Mesendoderm (in vitro differentiated cells): ENCODE data around the gene MYH14.
A peak's percentile ranks its signal among the peaks of the same experiment; 100 is the strongest.

ENCODE experiments used
- DNase-seq: peaks from one replicate; pipeline ENCODE4 v3.0.0; 2013
- H2AK5ac ChIP-seq: 2 replicates; pipeline ENCODE4 v1.6.1; 2013; ENCODE audit warnings: low read length, inconsistent platforms
- H2BK120ac ChIP-seq: 2 replicates; pipeline ENCODE4 v1.6.1; 2013; ENCODE audit warnings: low read depth, mild to moderate bottlenecking, low read length, moderate library complexity, mixed read lengths
- H2BK15ac ChIP-seq: replicated peaks from 2 replicates; pipeline ENCODE4 v1.6.1; 2013; ENCODE audit warnings: low read depth, mild to moderate bottlenecking, moderate library complexity
- H2BK5ac ChIP-seq: 2 replicates; pipeline ENCODE4 v1.6.1; 2013; ENCODE audit warnings: low read length, inconsistent platforms
- H3K18ac ChIP-seq: 2 replicates; pipeline ENCODE4 v1.6.1; 2013; ENCODE audit warnings: mild to moderate bottlenecking, low read length, mixed read lengths
- H3K23ac ChIP-seq: one replicate; pipeline ENCODE4 v1.6.1; 2013; ENCODE audit warnings: low read length
- H3K27ac ChIP-seq: 2 replicates; pipeline ENCODE4 v1.5.1; 2013; ENCODE audit warnings: low read depth, mild to moderate bottlenecking, inconsistent platforms, low read length, moderate library complexity
- H3K27me3 ChIP-seq: 2 replicates; pipeline ENCODE4 v1.6.1; 2013; ENCODE audit warnings: low read length, control low read depth, mild to moderate bottlenecking, inconsistent platforms; ENCODE audit not compliant: insufficient read depth, poor library complexity
- H3K36me3 ChIP-seq: 2 replicates; pipeline ENCODE4 v1.6.1; 2013; ENCODE audit warnings: low read length, inconsistent platforms; ENCODE audit not compliant: control insufficient read depth, insufficient read depth
- H3K4ac ChIP-seq: one replicate; pipeline ENCODE4 v1.6.1; 2013; ENCODE audit warnings: low read depth, mild to moderate bottlenecking, low read length, moderate library complexity
- H3K4me1 ChIP-seq: 2 replicates; pipeline ENCODE4 v1.6.1; 2013; ENCODE audit warnings: low read depth, low read length, inconsistent platforms; ENCODE audit not compliant: control insufficient read depth
- H3K4me2 ChIP-seq: 2 replicates; pipeline ENCODE4 v1.6.1; 2013; ENCODE audit warnings: low read length
- H3K4me3 ChIP-seq: 2 replicates; pipeline ENCODE4 v1.5.1; 2013; ENCODE audit warnings: mild to moderate bottlenecking, low read length
- H3K56ac ChIP-seq: one replicate; pipeline ENCODE4 v1.6.1; 2013; ENCODE audit warnings: low read length
- H3K79me1 ChIP-seq: 2 replicates; pipeline ENCODE4 v1.6.1; 2013; ENCODE audit warnings: low read length, inconsistent platforms
- H3K79me2 ChIP-seq: 2 replicates; pipeline ENCODE4 v1.6.1; 2013; ENCODE audit warnings: mild to moderate bottlenecking, low read length; ENCODE audit not compliant: control insufficient read depth, insufficient read depth
- H3K9ac ChIP-seq: 2 replicates; pipeline ENCODE4 v1.6.1; 2013; ENCODE audit warnings: low read length, inconsistent platforms
- H4K5ac ChIP-seq: one replicate; pipeline ENCODE4 v1.6.1; 2013; ENCODE audit warnings: low read length
- H4K8ac ChIP-seq: one replicate; pipeline ENCODE4 v1.6.1; 2013; ENCODE audit warnings: low read depth, mild to moderate bottlenecking, control low read depth, low read length, moderate library complexity
- WGBS: extraction: QIAGEN DNeasy Blood & Tissue Kit; methylation state at CpG from one replicate; pipeline ENCODE4 v1.1.7; 2013; ENCODE audit warnings: low lambda C conversion rate, missing lambda C conversion rate; ENCODE audit not compliant: insufficient coverage; ENCODE audit errors: extremely low coverage; 5-methylcytosine and 5-hydroxymethylcytosine counted together

MYH14 gene

GRCh38 chr19:50204081-50204428, 633 bp downstream of the MYH14 start:
- Histone ChIP-seq H3K9ac (peak overlapping the region; percentile 61), H3K79me1 (no peaks in the 10 kb centered on the region), H3K4me2 (peak overlapping the region; percentile 48), H3K4me1 (no peaks in the 10 kb centered on the region), H3K4ac (no peak overlapping the region), H3K36me3 (no peaks in the 10 kb centered on the region), H3K23ac (no peak overlapping the region), H2AK5ac (no peak overlapping the region), H2BK5ac (no peak overlapping the region), H3K4me3 (no peak overlapping the region), H3K27ac (no peak overlapping the region), H2BK15ac (no peak overlapping the region), H4K5ac (no peak overlapping the region), H2BK120ac (no peak overlapping the region), H3K27me3 (no peaks in the 10 kb centered on the region), H3K79me2 (no peaks in the 10 kb centered on the region), H3K18ac (no peak overlapping the region), H4K8ac (no peak overlapping the region), H3K56ac (peak overlapping the region; percentile 81)
- WGBS = no CpG with 5 or more reads among the region's 7 CpGs
- no peak for DNase-seq

GRCh38 chr19:50204811-50205675, 1.6 kb downstream of the MYH14 start:
- Histone ChIP-seq H3K36me3 (no peaks in the 10 kb centered on the region), H2BK15ac (no peak overlapping the region), H3K27me3 (no peaks in the 10 kb centered on the region), H4K5ac (no peak overlapping the region), H3K56ac (peak overlapping the region; percentile 7), H2AK5ac (no peak overlapping the region), H3K79me2 (no peaks in the 10 kb centered on the region), H2BK5ac (no peak overlapping the region), H3K27ac (no peak overlapping the region), H4K8ac (no peak overlapping the region), H3K18ac (no peak overlapping the region), H3K4me2 (peak overlapping the region; percentile 42), H3K4me3 (no peak overlapping the region), H3K9ac (no peak overlapping the region), H3K4me1 (no peaks in the 10 kb centered on the region), H3K23ac (no peak overlapping the region), H3K4ac (no peak overlapping the region), H3K79me1 (no peaks in the 10 kb centered on the region), H2BK120ac (no peak overlapping the region)
- peak; percentile 88 for DNase-seq
- no CpG with 5 or more reads among the region's 49 CpGs for WGBS

GRCh38 chr19:50205681-50206138, 2.3 kb downstream of the MYH14 start:
- H3K27ac ChIP-seq = no peak overlapping the region
- no peak for DNase-seq

GRCh38 chr19:50206191-50206590, 2.8 kb downstream of the MYH14 start:
- no CpG with 5 or more reads among the region's 6 CpGs for WGBS
- Histone ChIP-seq H3K27me3 (no peaks in the 10 kb centered on the region), H3K18ac (no peak overlapping the region), H4K5ac (no peak overlapping the region), H3K4me2 (no peak overlapping the region), H3K79me2 (no peaks in the 10 kb centered on the region), H2BK15ac (no peak overlapping the region), H3K36me3 (no peaks in the 10 kb centered on the region), H3K4ac (no peak overlapping the region), H3K4me3 (no peak overlapping the region), H3K56ac (no peak overlapping the region), H3K4me1 (no peaks in the 10 kb centered on the region), H3K9ac (no peak overlapping the region), H2BK120ac (no peak overlapping the region), H2AK5ac (no peak overlapping the region), H2BK5ac (no peak overlapping the region), H3K27ac (no peak overlapping the region), H4K8ac (no peak overlapping the region), H3K79me1 (no peaks in the 10 kb centered on the region), H3K23ac (no peak overlapping the region)
- no peak for DNase-seq

More at GRCh38 chr19:50205681-50206138, 2.3 kb downstream of the MYH14 start:
- no peak overlapping the region for H2BK5ac ChIP-seq
- H4K5ac ChIP-seq = no peak overlapping the region
- H3K56ac ChIP-seq = peak overlapping the region; percentile 7
- no peak overlapping the region for H4K8ac ChIP-seq
- no peak overlapping the region for H3K4ac ChIP-seq
- no peak overlapping the region for H2AK5ac ChIP-seq
- no peak overlapping the region for H3K4me3 ChIP-seq
- H3K4me2 ChIP-seq = peak overlapping the region; percentile 42
- H2BK15ac ChIP-seq = no peak overlapping the region
- no peaks in the 10 kb centered on the region for H3K79me1 ChIP-seq
- H3K27me3 ChIP-seq = no peaks in the 10 kb centered on the region
- H2BK120ac ChIP-seq = no peak overlapping the region
- H3K4me1 ChIP-seq = no peaks in the 10 kb centered on the region
- H3K18ac ChIP-seq = no peak overlapping the region
- no CpG with 5 or more reads among the region's 12 CpGs for WGBS
- H3K23ac ChIP-seq = no peak overlapping the region
- H3K9ac ChIP-seq = no peak overlapping the region
- no peaks in the 10 kb centered on the region for H3K36me3 ChIP-seq
- H3K79me2 ChIP-seq = no peaks in the 10 kb centered on the region

- Histone ChIP-seq H3K4me2 (no peak overlapping the region), H3K36me3 (no peaks in the 10 kb centered on the region), H2BK5ac (no peak overlapping the region), H2AK5ac (no peak overlapping the region), H3K9ac (no peak overlapping the region), H2BK120ac (no peak overlapping the region), H3K4ac (no peak overlapping the region), H3K27ac (no peak overlapping the region), H3K18ac (no peak overlapping the region), H3K4me1 (no peaks in the 10 kb centered on the region), H3K56ac (no peak overlapping the region), H3K23ac (no peak overlapping the region), H3K27me3 (no peaks in the 10 kb centered on the region), H3K4me3 (no peak overlapping the region), H4K5ac (no peak overlapping the region), H4K8ac (no peak overlapping the region), H3K79me1 (no peaks in the 10 kb centered on the region), H3K79me2 (no peaks in the 10 kb centered on the region), H2BK15ac (no peak overlapping the region)
- WGBS = no CpG with 5 or more reads among the region's 2 CpGs
- DNase-seq = no peak
These were observed 4.3 kb downstream of the MYH14 start for GRCh38 chr19:50207730-50208129.

- no peak for DNase-seq
- Histone ChIP-seq H3K79me1 (no peaks in the 10 kb centered on the region), H2BK5ac (no peak overlapping the region), H4K5ac (no peak overlapping the region), H3K4me2 (no peak overlapping the region), H2BK120ac (no peak overlapping the region), H3K4ac (no peak overlapping the region), H3K36me3 (no peaks in the 10 kb centered on the region), H3K56ac (no peak overlapping the region), H3K9ac (no peak overlapping the region), H2BK15ac (no peak overlapping the region), H3K18ac (no peak overlapping the region), H3K4me1 (no peaks in the 10 kb centered on the region), H4K8ac (no peak overlapping the region), H3K79me2 (no peaks in the 10 kb centered on the region), H3K4me3 (no peak overlapping the region), H3K27me3 (no peaks in the 10 kb centered on the region), H2AK5ac (no peak overlapping the region), H3K27ac (no peak overlapping the region), H3K23ac (no peak overlapping the region)
- WGBS = no CpG with 5 or more reads among the region's 7 CpGs
These were observed 5.7 kb downstream of the MYH14 start for GRCh38 chr19:50209131-50209530.
